ENCODE measurements around the gene PKIB. TPM values are rescaled to one million over a fixed set of nuclear protein-coding genes. Genes with fewer than 3 reads are reported as not detected.

Gene PKIB
- total and polyA plus RNA-seq, 9 donors, result 0.36 to 2.7 (median 0.98) TPM; not detected in 1

- no peak overlapping the region for H3K4me3 ChIP-seq
- no peaks in the 10 kb centered on the region for H3K36me3 ChIP-seq
- no peaks in the 10 kb centered on the region for H3K4me1 ChIP-seq (ENCODE audit: insufficient read depth)
- TF ChIP-seq CTCF (IDR thresholded peaks at IDR 0.05), result no peak
- TF ChIP-seq POLR2A (IDR thresholded peaks at IDR 0.05), result no peak
- no peak for TF ChIP-seq EP300 (IDR thresholded peaks at IDR 0.05)
- WGBS, 3 donors, result 22 to 32% (median 26%) methylated on average over 2 of the region's 2 CpGs
- no peak for DNase-seq
- intact Hi-C loops (cut with DNase I), result no loop called here
- H3K9me3 ChIP-seq, result no peaks in the 10 kb centered on the region
- H3K27me3 ChIP-seq, result no peaks in the 10 kb centered on the region
- no peak overlapping the region for H3K27ac ChIP-seq
Observed at GRCh38 chr6:122726649-122727048, 116.4 kb downstream of the PKIB start.

- H3K4me1 ChIP-seq (ENCODE audit: insufficient read depth), result no peaks in the 10 kb centered on the region
- no peak for DNase-seq
- TF ChIP-seq CTCF (IDR thresholded peaks at IDR 0.05) (no peak), EP300 (IDR thresholded peaks at IDR 0.05) (no peak), POLR2A (IDR thresholded peaks at IDR 0.05) (no peak)
- no peaks in the 10 kb centered on the region for H3K27me3 ChIP-seq
- intact Hi-C loops (cut with DNase I), result no loop called here
- H3K36me3 ChIP-seq, result no peaks in the 10 kb centered on the region
- 71 to 79% (median 72%) methylated on average over 1 of the region's 1 CpG for WGBS, 3 donors
- H3K9me3 ChIP-seq, result no peaks in the 10 kb centered on the region
- no peak overlapping the region for H3K4me3 ChIP-seq
- no peak overlapping the region for H3K27ac ChIP-seq
Observed at GRCh38 chr6:122727244-122727643, 117.0 kb downstream of the PKIB start.

GRCh38 chr6:122730334-122730733, 120.1 kb downstream of the PKIB start:
- TF ChIP-seq CTCF (IDR thresholded peaks at IDR 0.05), result no peak
- TF ChIP-seq POLR2A (IDR thresholded peaks at IDR 0.05), result no peak
- no peak for TF ChIP-seq EP300 (IDR thresholded peaks at IDR 0.05)
- H3K4me3 ChIP-seq, result no peak overlapping the region
- H3K9me3 ChIP-seq, result no peaks in the 10 kb centered on the region
- 71 to 82% (median 74%) methylated on average over 3 of the region's 3 CpGs for WGBS, 3 donors
- no peak for DNase-seq
- no peak overlapping the region for H3K27ac ChIP-seq
- intact Hi-C loops (cut with DNase I), result loop anchor here (5.0 to 10.0 kb wide), 4 partner anchors 104 to 587 kb away; no protein-coding TSS in a partner anchor
- no peaks in the 10 kb centered on the region for H3K27me3 ChIP-seq
- H3K4me1 ChIP-seq (ENCODE audit: insufficient read depth), result no peaks in the 10 kb centered on the region
- H3K36me3 ChIP-seq, result no peaks in the 10 kb centered on the region

GRCh38 chr6:122730775-122731386, 120.7 kb downstream of the PKIB start:
- H3K27ac ChIP-seq, result no peak overlapping the region
- WGBS, 3 donors, result 0 to 4% (median 0%) methylated on average over 4 of the region's 4 CpGs
- DNase-seq, result no peak
- TF ChIP-seq POLR2A (IDR thresholded peaks at IDR 0.05) (no peak), CTCF (IDR thresholded peaks at IDR 0.05) (peak; percentile 35 to 75 (median 57)), EP300 (IDR thresholded peaks at IDR 0.05) (no peak)
- no peaks in the 10 kb centered on the region for H3K4me1 ChIP-seq (ENCODE audit: insufficient read depth)
- H3K36me3 ChIP-seq, result no peaks in the 10 kb centered on the region
- H3K9me3 ChIP-seq, result no peaks in the 10 kb centered on the region
- H3K4me3 ChIP-seq, result no peak overlapping the region
- intact Hi-C loops (cut with DNase I), result loop anchor here (5.0 to 10.0 kb wide), 4 partner anchors 104 to 586 kb away; no protein-coding TSS in a partner anchor
- no peaks in the 10 kb centered on the region for H3K27me3 ChIP-seq

Measured in ovary (tissue), 9 donors.